BE2C (cell line): ENCODE data around the gene CENPL. TPM values are rescaled to one million over a fixed set of nuclear protein-coding genes. Genes with fewer than 3 reads are reported as not detected.
A peak's percentile ranks its signal among the peaks of the same experiment; 100 is the strongest.

Experiments
- DNase-seq: peaks from one replicate; pipeline ENCODE4 v3.0.0-alpha.2; 2020
- H3K27me3 ChIP-seq: fragments of 250-450 bp; sonication (Bioruptor Pico); 2 replicates; pipeline ENCODE4 v1.5.1; 2020; ENCODE audit warnings: mild to moderate bottlenecking
- H3K36me3 ChIP-seq: fragments of 250-450 bp; sonication (Bioruptor Pico); 2 replicates; pipeline ENCODE4 v1.5.1; 2020; ENCODE audit warnings: mild to moderate bottlenecking
- H3K4me1 ChIP-seq: fragments of 250-450 bp; sonication (Bioruptor Pico); 2 replicates; pipeline ENCODE4 v1.5.1; 2020
- H3K4me3 ChIP-seq: 2 replicates; pipeline ENCODE4 v1.5.1; 2011; ENCODE audit warnings: low read depth, low read length
- H3K9me3 ChIP-seq: fragments of 250-450 bp; sonication (Bioruptor Pico); 2 replicates; pipeline ENCODE4 v1.5.1; 2020
- polyA plus RNA-seq: library from polyadenylated mRNA; unstranded; fragments of >200 nt; gene quantifications from one replicate; pipeline ENCODE4 v1.2.1, GENCODE V29; 2012; ENCODE audit warnings: low read depth, missing spikeins; ENCODE audit not compliant: insufficient read length, insufficient read depth
- TF ChIP-seq, protein P1 (sequence below): IDR thresholded peaks from 2 replicates; pipeline ENCODE4 v1.5.1; 2012; ENCODE audit warnings: mild to moderate bottlenecking, low read depth, low read length

Gene CENPL, protein sequence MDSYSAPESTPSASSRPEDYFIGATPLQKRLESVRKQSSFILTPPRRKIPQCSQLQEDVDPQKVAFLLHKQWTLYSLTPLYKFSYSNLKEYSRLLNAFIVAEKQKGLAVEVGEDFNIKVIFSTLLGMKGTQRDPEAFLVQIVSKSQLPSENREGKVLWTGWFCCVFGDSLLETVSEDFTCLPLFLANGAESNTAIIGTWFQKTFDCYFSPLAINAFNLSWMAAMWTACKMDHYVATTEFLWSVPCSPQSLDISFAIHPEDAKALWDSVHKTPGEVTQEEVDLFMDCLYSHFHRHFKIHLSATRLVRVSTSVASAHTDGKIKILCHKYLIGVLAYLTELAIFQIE
- 4.1 TPM for polyA plus RNA-seq

DNA sequence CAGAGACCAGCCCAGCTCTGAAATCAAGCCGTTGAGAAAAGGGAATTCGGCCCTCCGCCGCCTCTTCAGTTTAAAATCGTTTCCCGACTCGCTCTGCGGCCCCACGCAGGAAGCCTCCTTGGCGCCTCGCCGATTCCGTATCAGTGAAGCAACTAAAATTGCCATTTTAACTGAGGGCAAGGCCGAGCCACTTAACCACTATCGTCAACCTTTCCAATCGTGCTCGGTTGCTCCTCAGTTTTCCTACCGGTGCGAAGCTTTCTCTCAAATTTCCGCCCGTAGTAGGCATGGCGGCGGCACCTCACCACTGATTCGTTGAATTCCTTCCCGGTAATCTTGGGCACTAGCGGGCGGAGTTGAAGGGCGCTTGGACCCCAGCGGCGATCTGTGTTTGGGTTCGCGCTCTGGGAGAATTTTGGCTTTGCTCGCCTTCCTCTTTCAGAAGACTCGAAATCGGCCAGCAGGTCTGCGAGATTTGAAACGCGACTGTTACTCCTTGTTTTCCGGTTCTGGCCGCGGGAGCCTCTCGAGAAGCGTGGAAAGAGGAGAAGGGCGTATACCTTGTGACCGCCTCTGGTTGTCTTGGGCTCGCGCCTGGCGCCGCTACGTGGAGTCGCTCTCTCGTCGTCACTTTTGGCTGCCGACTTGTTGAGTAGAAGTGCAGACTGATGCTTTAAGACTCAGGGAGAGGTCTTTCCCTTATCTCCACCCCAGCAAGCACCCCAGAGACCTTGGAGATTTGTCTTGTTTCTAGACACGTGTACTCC is at the start of gene CENPL, which contains the start of gene DARS2:
CENPL (minus strand) TSS at position 569 of the 767 bp plus-strand sequence. CDS start 13,584 bp downstream, outside the sequence.
DARS2 (plus strand) TSS at position 359 of the 767 bp plus-strand sequence. CDS start 557 bp downstream, outside the sequence.
- Histone ChIP-seq H3K9me3 (no peaks in the 10 kb centered on the region), H3K4me1 (no peaks in the 10 kb centered on the region), H3K4me3 (peak within 1 kb of the TSS; percentile 70), H3K36me3 (peaks cover 3% of the 10 kb centered on the region; the same call in 1 of the 2 replicates), H3K27me3 (no peaks in the 10 kb centered on the region)
- TF ChIP-seq, protein P1, sequence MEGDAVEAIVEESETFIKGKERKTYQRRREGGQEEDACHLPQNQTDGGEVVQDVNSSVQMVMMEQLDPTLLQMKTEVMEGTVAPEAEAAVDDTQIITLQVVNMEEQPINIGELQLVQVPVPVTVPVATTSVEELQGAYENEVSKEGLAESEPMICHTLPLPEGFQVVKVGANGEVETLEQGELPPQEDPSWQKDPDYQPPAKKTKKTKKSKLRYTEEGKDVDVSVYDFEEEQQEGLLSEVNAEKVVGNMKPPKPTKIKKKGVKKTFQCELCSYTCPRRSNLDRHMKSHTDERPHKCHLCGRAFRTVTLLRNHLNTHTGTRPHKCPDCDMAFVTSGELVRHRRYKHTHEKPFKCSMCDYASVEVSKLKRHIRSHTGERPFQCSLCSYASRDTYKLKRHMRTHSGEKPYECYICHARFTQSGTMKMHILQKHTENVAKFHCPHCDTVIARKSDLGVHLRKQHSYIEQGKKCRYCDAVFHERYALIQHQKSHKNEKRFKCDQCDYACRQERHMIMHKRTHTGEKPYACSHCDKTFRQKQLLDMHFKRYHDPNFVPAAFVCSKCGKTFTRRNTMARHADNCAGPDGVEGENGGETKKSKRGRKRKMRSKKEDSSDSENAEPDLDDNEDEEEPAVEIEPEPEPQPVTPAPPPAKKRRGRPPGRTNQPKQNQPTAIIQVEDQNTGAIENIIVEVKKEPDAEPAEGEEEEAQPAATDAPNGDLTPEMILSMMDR, result no peak
- DNase-seq, result peak; percentile 95

DNA sequence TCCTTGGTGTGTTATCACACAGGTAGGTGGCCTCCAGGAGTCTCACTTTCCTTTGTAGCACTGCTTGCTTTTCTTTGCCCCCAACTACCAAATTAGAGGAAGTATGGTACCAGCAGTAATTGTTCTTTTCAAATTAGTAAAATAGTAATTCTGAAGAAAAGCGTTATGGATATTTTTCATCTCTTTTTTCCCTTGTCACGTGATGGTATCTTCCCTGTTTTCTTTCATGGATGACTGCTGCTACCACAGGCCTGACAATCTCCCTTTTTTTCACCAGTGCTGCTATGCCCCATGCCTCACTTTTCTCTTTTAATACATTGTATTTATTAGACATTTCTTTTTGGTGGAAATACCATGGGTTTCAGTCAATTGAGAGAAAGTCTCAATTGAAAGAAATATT is 46.8 kb upstream of the CENPL start:
- H3K9me3 ChIP-seq, result no peaks in the 10 kb centered on the region
- H3K4me1 ChIP-seq, result peaks cover 12% of the 10 kb centered on the region
- H3K36me3 ChIP-seq, result peaks cover 12% of the 10 kb centered on the region
- H3K4me3 ChIP-seq, result no peak overlapping the region
- DNase-seq, result no peak
- H3K27me3 ChIP-seq, result no peaks in the 10 kb centered on the region
- TF ChIP-seq, protein P1, result peak; percentile 3; the same call in 1 of the 2 replicates

DNA sequence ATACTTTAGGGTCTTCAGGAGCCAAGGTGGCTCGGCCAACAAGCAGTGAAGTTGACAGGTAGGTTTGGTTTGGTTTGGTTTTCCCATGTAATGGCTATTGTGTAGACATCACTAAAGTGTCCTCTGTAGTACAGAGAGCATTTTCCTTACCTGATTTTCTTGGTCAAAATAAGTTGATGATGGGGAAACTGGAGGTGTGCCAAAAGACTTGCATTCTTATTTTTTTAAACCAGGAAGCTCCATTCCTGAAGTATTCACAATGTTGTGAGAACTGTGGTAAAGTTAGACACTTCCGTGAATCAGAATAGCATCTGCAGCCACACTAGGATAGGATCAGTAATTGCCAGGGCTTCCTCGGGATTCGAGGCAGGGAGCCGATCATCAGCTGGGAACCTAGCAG is 46.4 kb upstream of the CENPL start:
- no peaks in the 10 kb centered on the region for H3K27me3 ChIP-seq
- H3K36me3 ChIP-seq, result peaks cover 16% of the 10 kb centered on the region
- TF ChIP-seq, protein P1, result no peak
- no peak for DNase-seq
- H3K4me3 ChIP-seq, result no peak overlapping the region
- H3K4me1 ChIP-seq, result peaks cover 12% of the 10 kb centered on the region
- H3K9me3 ChIP-seq, result no peaks in the 10 kb centered on the region

DNA sequence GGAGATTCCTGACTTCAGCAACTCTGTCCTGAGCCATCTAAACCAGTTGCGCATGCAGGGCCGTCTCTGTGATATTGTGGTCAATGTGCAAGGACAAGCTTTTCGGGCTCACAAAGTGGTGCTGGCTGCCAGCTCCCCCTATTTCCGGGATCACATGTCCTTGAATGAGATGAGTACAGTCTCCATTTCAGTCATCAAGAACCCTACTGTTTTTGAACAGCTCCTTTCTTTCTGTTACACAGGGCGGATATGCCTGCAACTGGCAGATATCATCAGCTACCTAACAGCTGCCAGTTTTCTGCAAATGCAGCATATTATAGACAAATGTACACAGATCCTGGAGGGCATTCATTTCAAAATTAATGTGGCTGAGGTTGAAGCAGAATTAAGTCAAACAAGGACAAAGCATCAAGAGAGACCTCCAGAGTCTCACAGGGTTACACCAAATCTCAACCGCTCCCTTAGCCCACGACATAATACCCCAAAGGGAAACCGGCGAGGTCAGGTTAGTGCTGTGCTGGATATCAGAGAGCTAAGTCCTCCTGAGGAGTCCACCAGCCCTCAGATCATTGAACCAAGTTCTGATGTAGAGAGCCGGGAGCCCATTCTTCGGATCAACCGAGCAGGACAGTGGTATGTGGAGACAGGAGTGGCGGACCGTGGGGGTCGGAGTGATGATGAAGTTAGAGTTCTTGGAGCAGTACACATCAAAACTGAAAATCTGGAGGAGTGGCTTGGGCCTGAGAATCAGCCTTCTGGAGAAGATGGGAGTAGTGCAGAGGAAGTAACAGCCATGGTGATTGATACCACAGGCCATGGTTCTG is 45.8 kb upstream of the CENPL start:
- peak; percentile 31 for DNase-seq
- H3K4me1 ChIP-seq, result peaks cover 12% of the 10 kb centered on the region
- TF ChIP-seq, protein P1, result no peak
- H3K4me3 ChIP-seq, result peak overlapping the region; percentile 95
- H3K36me3 ChIP-seq, result peaks cover 22% of the 10 kb centered on the region
- H3K9me3 ChIP-seq, result no peaks in the 10 kb centered on the region
- H3K27me3 ChIP-seq, result no peaks in the 10 kb centered on the region

DNA sequence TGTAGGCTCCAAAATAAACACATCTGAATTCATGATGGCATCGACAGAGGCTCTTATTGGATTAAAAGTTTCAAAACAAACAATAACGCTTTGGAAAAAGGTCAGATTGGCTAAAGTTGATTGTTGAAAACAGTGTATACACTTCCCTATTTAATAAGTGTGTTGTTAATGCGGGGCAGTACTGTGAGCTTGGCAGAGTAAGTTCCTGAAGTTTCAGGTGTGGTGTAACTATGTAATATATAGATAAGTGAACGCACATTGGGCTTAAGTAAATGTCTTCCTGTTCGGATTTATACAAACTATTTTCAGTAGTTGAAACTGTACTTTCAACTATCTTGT is 44.3 kb upstream of the CENPL start:
- H3K36me3 ChIP-seq, result peaks cover 37% of the 10 kb centered on the region
- DNase-seq, result no peak
- H3K4me3 ChIP-seq, result peak overlapping the region; percentile 95
- no peaks in the 10 kb centered on the region for H3K27me3 ChIP-seq
- peaks cover 12% of the 10 kb centered on the region for H3K4me1 ChIP-seq
- TF ChIP-seq, protein P1, result no peak
- H3K9me3 ChIP-seq, result no peaks in the 10 kb centered on the region
